OCI-LY1 (cell line): ENCODE data around the gene P3R3URF.

Experiments used
- H2AFZ ChIP-seq: fragments of 200-600 bp; sonication (generic), shearing (Covaris generic); 2 replicates; pipeline ENCODE4 v1.6.0; 2014; ENCODE audit warnings: antibody characterized with exemption, mild to moderate bottlenecking, low read length
- H3F3A ChIP-seq: fragments of 200-600 bp; sonication (generic), shearing (Covaris generic); 2 replicates; pipeline ENCODE4 v1.6.0; 2014; ENCODE audit warnings: mild to moderate bottlenecking, antibody characterized with exemption, low read length, moderate library complexity; ENCODE audit not compliant: insufficient read depth
- H3K27ac ChIP-seq: fragments of 200-600 bp; sonication (generic); 2 replicates; pipeline ENCODE4 v1.5.1; 2014; ENCODE audit warnings: low read length, mixed run types, mild to moderate bottlenecking, low read depth; ENCODE audit not compliant: poor library complexity, severe bottlenecking
- H3K27me3 ChIP-seq: fragments of 200-600 bp; sonication (generic); 2 replicates; pipeline ENCODE4 v1.6.0; 2014; ENCODE audit warnings: antibody characterized with exemption, mild to moderate bottlenecking, low read length, moderate library complexity; ENCODE audit not compliant: insufficient read depth
- H3K36me3 ChIP-seq: fragments of 200-600 bp; sonication (generic); 2 replicates; pipeline ENCODE4 v1.6.1; 2014; ENCODE audit warnings: mild to moderate bottlenecking, antibody characterized with exemption, low read length, moderate library complexity, mixed read lengths; ENCODE audit not compliant: insufficient read depth
- H3K4me1 ChIP-seq: fragments of 200-600 bp; sonication (generic); 2 replicates; pipeline ENCODE4 v1.5.1; 2014; ENCODE audit warnings: mild to moderate bottlenecking, low read length, moderate library complexity; ENCODE audit not compliant: insufficient read depth, severe bottlenecking
- H3K4me2 ChIP-seq: fragments of 200-600 bp; sonication (generic), shearing (Covaris generic); 2 replicates; pipeline ENCODE4 v1.6.1; 2014; ENCODE audit warnings: low read length
- H3K4me3 ChIP-seq: fragments of 200-600 bp; sonication (generic); 2 replicates; pipeline ENCODE4 v1.5.1; 2014; ENCODE audit warnings: low read length, low read depth, mild to moderate bottlenecking, mixed read lengths; ENCODE audit not compliant: poor library complexity, severe bottlenecking
- H3K79me2 ChIP-seq: fragments of 200-600 bp; shearing (Covaris generic); 2 replicates; pipeline ENCODE4 v1.6.1; 2016; ENCODE audit warnings: mixed run types, low read length, mixed read lengths; ENCODE audit not compliant: insufficient read depth
- H3K9ac ChIP-seq: fragments of 200-600 bp; sonication (generic), shearing (Covaris generic); 2 replicates; pipeline ENCODE4 v1.6.1; 2014; ENCODE audit warnings: mild to moderate bottlenecking, low read length, mixed read lengths
- H3K9me2 ChIP-seq: fragments of 200-600 bp; sonication (generic), shearing (Covaris generic); 2 replicates; pipeline ENCODE4 v1.6.1; 2014; ENCODE audit warnings: low read depth, mild to moderate bottlenecking, low read length, mixed read lengths
- H3K9me3 ChIP-seq: fragments of 200-600 bp; shearing (Covaris generic); 2 replicates; pipeline ENCODE4 v1.6.1; 2014; ENCODE audit warnings: low read length, mixed read lengths
- H4K20me1 ChIP-seq: fragments of 200-600 bp; sonication (generic), shearing (Covaris generic); 2 replicates; pipeline ENCODE4 v1.6.0; 2016; ENCODE audit warnings: mild to moderate bottlenecking, low read length; ENCODE audit not compliant: insufficient read depth
- CTCF ChIP-seq: fragments of 200-600 bp; sonication (generic), shearing (Covaris generic); IDR thresholded peaks from 2 replicates; pipeline ENCODE4 v1.5.1; 2017; ENCODE audit warnings: mild to moderate bottlenecking, antibody characterized with exemption, low read length, moderate library complexity, mixed read lengths
- EZH2 ChIP-seq: fragments of 200-600 bp; sonication (generic), shearing (Covaris generic); IDR thresholded peaks from 2 replicates; pipeline ENCODE4 v1.8.0; 2017; ENCODE audit warnings: borderline replicate concordance, mixed run types, mild to moderate bottlenecking, antibody characterized with exemption, low read length, moderate library complexity, mixed read lengths

Gene P3R3URF

GRCh38 chr1:46184920-46185658 is 8.8 kb upstream of the P3R3URF start:
- no peaks in the 10 kb centered on the region for H3K27me3 ChIP-seq
- no peaks in the 10 kb centered on the region for H3K9me2 ChIP-seq
- TF ChIP-seq CTCF: no peak
- TF ChIP-seq EZH2: no peak
- H4K20me1 ChIP-seq: no peaks in the 10 kb centered on the region
- no peak overlapping the region for H3K4me2 ChIP-seq
- no peaks in the 10 kb centered on the region for H3K4me1 ChIP-seq
- no peak overlapping the region for H2AFZ ChIP-seq
- no peaks in the 10 kb centered on the region; the same call in 1 of the 2 replicates for H3K36me3 ChIP-seq
- no peak overlapping the region for H3K4me3 ChIP-seq
- no peaks in the 10 kb centered on the region for H3K9me3 ChIP-seq
- no peaks in the 10 kb centered on the region for H3K79me2 ChIP-seq
- no peaks in the 10 kb centered on the region for H3F3A ChIP-seq
- no peak overlapping the region for H3K27ac ChIP-seq
- no peak overlapping the region for H3K9ac ChIP-seq

- H3K27ac ChIP-seq: no peak overlapping the region
- no peaks in the 10 kb centered on the region for H3K27me3 ChIP-seq
- H3K4me1 ChIP-seq: no peaks in the 10 kb centered on the region
- H3F3A ChIP-seq: no peaks in the 10 kb centered on the region
- H3K36me3 ChIP-seq: no peaks in the 10 kb centered on the region; the same call in 1 of the 2 replicates
- H4K20me1 ChIP-seq: no peaks in the 10 kb centered on the region
- no peak for TF ChIP-seq EZH2
- H3K9ac ChIP-seq: no peak overlapping the region
- no peaks in the 10 kb centered on the region for H3K9me2 ChIP-seq
- H3K4me3 ChIP-seq: no peak overlapping the region
- H2AFZ ChIP-seq: no peak overlapping the region
- H3K4me2 ChIP-seq: no peak overlapping the region
- H3K79me2 ChIP-seq: no peaks in the 10 kb centered on the region
- H3K9me3 ChIP-seq: no peaks in the 10 kb centered on the region
These were observed 7.8 kb upstream of the P3R3URF start for GRCh38 chr1:46183926-46184557.

- no peaks in the 10 kb centered on the region for H3K36me3 ChIP-seq
- H2AFZ ChIP-seq: no peak overlapping the region
- no peaks in the 10 kb centered on the region for H3K9me3 ChIP-seq
- no peaks in the 10 kb centered on the region for H3K79me2 ChIP-seq
- no peaks in the 10 kb centered on the region for H3K4me1 ChIP-seq
- H3K9me2 ChIP-seq: no peaks in the 10 kb centered on the region
- no peak overlapping the region for H3K4me2 ChIP-seq
- H3K27me3 ChIP-seq: no peaks in the 10 kb centered on the region
- TF ChIP-seq EZH2 (no peak), CTCF (no peak)
- H3K9ac ChIP-seq: no peak overlapping the region
- no peak overlapping the region for H3K27ac ChIP-seq
- no peaks in the 10 kb centered on the region for H3F3A ChIP-seq
- H4K20me1 ChIP-seq: no peaks in the 10 kb centered on the region
- no peak overlapping the region for H3K4me3 ChIP-seq
These were observed 7.0 kb upstream of the P3R3URF start for GRCh38 chr1:46183079-46183847.
